ENCODE results near the gene HTRA3.

HTRA3 gene

GRCh38 chr4:8316911-8317351, 47.4 kb downstream of the HTRA3 start:
- Histone ChIP-seq H3K27me3 (ENCODE audit: control insufficient read depth in 5 of 5, insufficient read depth in 4 of 5, low read length in 5 of 5) (no peaks in the 10 kb centered on the region), H3K36me3 (ENCODE audit: control insufficient read depth in 5 of 5, insufficient read depth in 5 of 5, low read length in 5 of 5) (no peaks in the 10 kb centered on the region), H3K9me3 (ENCODE audit: control insufficient read depth in 5 of 5, low read length in 5 of 5) (peaks cover 0 to 11% (median 6%) of the 10 kb centered on the region in 5 donors), H3K9ac (ENCODE audit: low read length in 5 of 5) (no peak overlapping the region), H3K4me1 (ENCODE audit: control insufficient read depth in 5 of 5, insufficient read depth in 5 of 5, low read length in 5 of 5) (peaks cover 10 to 26% (median 17%) of the 10 kb centered on the region in 5 donors), H3K27ac (ENCODE audit: low read depth, low read length) (no peak overlapping the region), H3K4me3 (ENCODE audit: low read depth in 1 of 5, low read length in 5 of 5) (no peak overlapping the region)

- no peak overlapping the region for H3K4me3 ChIP-seq (ENCODE audit: low read depth in 1 of 5, low read length in 5 of 5)
- no peak overlapping the region for H3K9ac ChIP-seq (ENCODE audit: low read length in 5 of 5)
- H3K27ac ChIP-seq (ENCODE audit: low read depth, low read length), result no peak overlapping the region
- H3K9me3 ChIP-seq (ENCODE audit: control insufficient read depth in 5 of 5, low read length in 5 of 5), result peaks cover 0 to 8% (median 6%) of the 10 kb centered on the region in 5 donors
- H3K36me3 ChIP-seq (ENCODE audit: control insufficient read depth in 5 of 5, insufficient read depth in 5 of 5, low read length in 5 of 5), result no peaks in the 10 kb centered on the region
- H3K4me1 ChIP-seq (ENCODE audit: control insufficient read depth in 5 of 5, insufficient read depth in 5 of 5, low read length in 5 of 5), result peaks cover 10 to 26% (median 17%) of the 10 kb centered on the region in 5 donors
- no peaks in the 10 kb centered on the region for H3K27me3 ChIP-seq (ENCODE audit: control insufficient read depth in 5 of 5, insufficient read depth in 4 of 5, low read length in 5 of 5)
Observed at GRCh38 chr4:8317474-8317873, 47.9 kb downstream of the HTRA3 start.

GRCh38 chr4:8318509-8318908, 49.0 kb downstream of the HTRA3 start:
- H3K9me3 ChIP-seq (ENCODE audit: control insufficient read depth in 5 of 5, low read length in 5 of 5), result peaks cover 0 to 3% (median 0%) of the 10 kb centered on the region in 5 donors

GRCh38 chr4:8319061-8319460, 49.5 kb downstream of the HTRA3 start:
- H3K9ac ChIP-seq (ENCODE audit: low read length in 5 of 5), result no peak overlapping the region
- peaks cover 10 to 26% (median 17%) of the 10 kb centered on the region in 5 donors for H3K4me1 ChIP-seq (ENCODE audit: control insufficient read depth in 5 of 5, insufficient read depth in 5 of 5, low read length in 5 of 5)
- H3K36me3 ChIP-seq (ENCODE audit: control insufficient read depth in 5 of 5, insufficient read depth in 5 of 5, low read length in 5 of 5), result no peaks in the 10 kb centered on the region
- H3K9me3 ChIP-seq (ENCODE audit: control insufficient read depth in 5 of 5, low read length in 5 of 5), result peaks cover 0 to 8% (median 3%) of the 10 kb centered on the region in 5 donors
- no peak overlapping the region for H3K4me3 ChIP-seq (ENCODE audit: low read depth in 1 of 5, low read length in 5 of 5)
- H3K27me3 ChIP-seq (ENCODE audit: control insufficient read depth in 5 of 5, insufficient read depth in 4 of 5, low read length in 5 of 5), result no peaks in the 10 kb centered on the region
- H3K27ac ChIP-seq (ENCODE audit: low read depth, low read length), result no peak overlapping the region

More at GRCh38 chr4:8318509-8318908, 49.0 kb downstream of the HTRA3 start:
- Histone ChIP-seq H3K4me1 (ENCODE audit: control insufficient read depth in 5 of 5, insufficient read depth in 5 of 5, low read length in 5 of 5) (peaks cover 10 to 26% (median 17%) of the 10 kb centered on the region in 5 donors), H3K4me3 (ENCODE audit: low read depth in 1 of 5, low read length in 5 of 5) (no peak overlapping the region), H3K27me3 (ENCODE audit: control insufficient read depth in 5 of 5, insufficient read depth in 4 of 5, low read length in 5 of 5) (no peaks in the 10 kb centered on the region), H3K27ac (ENCODE audit: low read depth, low read length) (no peak overlapping the region), H3K9ac (ENCODE audit: low read length in 5 of 5) (no peak overlapping the region), H3K36me3 (ENCODE audit: control insufficient read depth in 5 of 5, insufficient read depth in 5 of 5, low read length in 5 of 5) (no peaks in the 10 kb centered on the region)

DNA sequence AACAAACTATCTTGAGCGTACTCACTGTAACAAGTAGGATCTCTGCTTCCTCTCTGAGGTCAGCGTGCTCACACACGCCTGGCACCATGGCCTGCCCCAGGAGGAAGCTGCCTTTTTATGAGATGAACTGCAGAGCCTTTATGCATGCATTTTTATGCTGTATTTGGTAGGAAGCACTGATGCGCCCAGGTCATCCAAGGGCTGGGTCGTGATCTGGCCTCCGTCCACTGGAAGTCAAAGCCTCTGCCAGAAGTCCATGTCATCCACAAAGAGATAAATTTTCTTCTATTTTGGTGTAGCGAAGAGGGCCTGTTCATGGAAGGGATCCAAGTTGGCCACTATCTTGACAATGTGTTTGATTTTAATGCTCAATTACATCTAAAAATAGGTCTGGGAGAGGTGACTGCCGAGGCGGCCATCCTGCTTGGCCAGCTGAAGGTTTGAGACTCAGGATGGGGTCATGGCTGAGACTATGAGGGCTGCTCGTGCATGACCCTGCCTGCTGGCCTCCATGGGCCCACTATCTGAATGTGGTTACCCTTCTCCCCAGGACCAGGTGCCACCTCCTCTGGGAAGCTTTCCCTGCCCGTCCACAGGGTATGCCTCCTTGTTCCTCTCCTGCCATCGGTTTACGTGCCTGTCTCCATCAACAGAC, 50.3 kb downstream of the HTRA3 start:
- no peaks in the 10 kb centered on the region for H3K36me3 ChIP-seq (ENCODE audit: control insufficient read depth in 5 of 5, insufficient read depth in 5 of 5, low read length in 5 of 5)
- no peak overlapping the region for H3K9ac ChIP-seq (ENCODE audit: low read length in 5 of 5)
- H3K27me3 ChIP-seq (ENCODE audit: control insufficient read depth in 5 of 5, insufficient read depth in 4 of 5, low read length in 5 of 5), result no peaks in the 10 kb centered on the region
- no peak overlapping the region for H3K27ac ChIP-seq (ENCODE audit: low read depth, low read length)
- peaks cover 0 to 10% (median 6%) of the 10 kb centered on the region in 5 donors for H3K9me3 ChIP-seq (ENCODE audit: control insufficient read depth in 5 of 5, low read length in 5 of 5)
- no peak overlapping the region for H3K4me3 ChIP-seq (ENCODE audit: low read depth in 1 of 5, low read length in 5 of 5)
- H3K4me1 ChIP-seq (ENCODE audit: control insufficient read depth in 5 of 5, insufficient read depth in 5 of 5, low read length in 5 of 5), result peaks cover 10 to 26% (median 17%) of the 10 kb centered on the region in 5 donors

- Histone ChIP-seq H3K9me3 (ENCODE audit: control insufficient read depth in 5 of 5, low read length in 5 of 5) (peaks cover 0 to 10% (median 6%) of the 10 kb centered on the region in 5 donors), H3K4me1 (ENCODE audit: control insufficient read depth in 5 of 5, insufficient read depth in 5 of 5, low read length in 5 of 5) (peaks cover 10 to 25% (median 17%) of the 10 kb centered on the region in 5 donors), H3K36me3 (ENCODE audit: control insufficient read depth in 5 of 5, insufficient read depth in 5 of 5, low read length in 5 of 5) (no peaks in the 10 kb centered on the region), H3K27me3 (ENCODE audit: control insufficient read depth in 5 of 5, insufficient read depth in 4 of 5, low read length in 5 of 5) (no peaks in the 10 kb centered on the region), H3K27ac (ENCODE audit: low read depth, low read length) (no peak overlapping the region), H3K4me3 (ENCODE audit: low read depth in 1 of 5, low read length in 5 of 5) (no peak overlapping the region), H3K9ac (ENCODE audit: low read length in 5 of 5) (no peak overlapping the region)
Observed at GRCh38 chr4:8320386-8320750, 50.8 kb downstream of the HTRA3 start.

DNA sequence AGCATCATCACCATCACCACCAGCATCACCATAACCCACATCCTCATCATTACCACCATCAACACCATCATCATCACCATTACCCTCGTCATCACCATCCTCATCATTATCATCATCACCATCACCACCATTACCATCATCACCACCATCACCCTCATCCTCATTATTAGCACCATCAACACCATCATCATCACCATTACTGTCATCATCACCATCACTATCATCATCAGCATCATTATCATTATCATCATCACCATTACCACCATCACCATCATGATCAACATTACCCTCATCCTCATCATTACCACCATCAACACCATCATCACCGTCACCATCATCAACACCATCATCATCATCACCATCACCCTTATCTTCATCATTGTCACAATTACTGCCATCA, 51.7 kb downstream of the HTRA3 start:
- no peak overlapping the region for H3K9ac ChIP-seq (ENCODE audit: low read length in 5 of 5)
- no peak overlapping the region for H3K27ac ChIP-seq (ENCODE audit: low read depth, low read length)
- H3K36me3 ChIP-seq (ENCODE audit: control insufficient read depth in 5 of 5, insufficient read depth in 5 of 5, low read length in 5 of 5), result no peaks in the 10 kb centered on the region
- H3K4me3 ChIP-seq (ENCODE audit: low read depth in 1 of 5, low read length in 5 of 5), result no peak overlapping the region
- H3K9me3 ChIP-seq (ENCODE audit: control insufficient read depth in 5 of 5, low read length in 5 of 5), result peaks cover 0 to 10% (median 6%) of the 10 kb centered on the region in 5 donors
- no peaks in the 10 kb centered on the region for H3K27me3 ChIP-seq (ENCODE audit: control insufficient read depth in 5 of 5, insufficient read depth in 4 of 5, low read length in 5 of 5)
- peaks cover 9 to 17% (median 10%) of the 10 kb centered on the region in 5 donors for H3K4me1 ChIP-seq (ENCODE audit: control insufficient read depth in 5 of 5, insufficient read depth in 5 of 5, low read length in 5 of 5)

GRCh38 chr4:8321771-8322170, 52.2 kb downstream of the HTRA3 start:
- H3K27me3 ChIP-seq (ENCODE audit: control insufficient read depth in 5 of 5, insufficient read depth in 4 of 5, low read length in 5 of 5), result no peaks in the 10 kb centered on the region
- H3K27ac ChIP-seq (ENCODE audit: low read depth, low read length), result no peak overlapping the region
- H3K4me1 ChIP-seq (ENCODE audit: control insufficient read depth in 5 of 5, insufficient read depth in 5 of 5, low read length in 5 of 5), result peaks cover 9 to 16% (median 10%) of the 10 kb centered on the region in 5 donors
- peaks cover 0 to 10% (median 6%) of the 10 kb centered on the region in 5 donors for H3K9me3 ChIP-seq (ENCODE audit: control insufficient read depth in 5 of 5, low read length in 5 of 5)
- no peak overlapping the region for H3K9ac ChIP-seq (ENCODE audit: low read length in 5 of 5)
- H3K36me3 ChIP-seq (ENCODE audit: control insufficient read depth in 5 of 5, insufficient read depth in 5 of 5, low read length in 5 of 5), result no peaks in the 10 kb centered on the region
- H3K4me3 ChIP-seq (ENCODE audit: low read depth in 1 of 5, low read length in 5 of 5), result no peak overlapping the region

- Histone ChIP-seq H3K4me1 (ENCODE audit: control insufficient read depth in 5 of 5, insufficient read depth in 5 of 5, low read length in 5 of 5) (peaks cover 9 to 16% (median 10%) of the 10 kb centered on the region in 5 donors), H3K9me3 (ENCODE audit: control insufficient read depth in 5 of 5, low read length in 5 of 5) (peaks cover 0 to 10% (median 7%) of the 10 kb centered on the region in 5 donors), H3K36me3 (ENCODE audit: control insufficient read depth in 5 of 5, insufficient read depth in 5 of 5, low read length in 5 of 5) (no peaks in the 10 kb centered on the region), H3K4me3 (ENCODE audit: low read depth in 1 of 5, low read length in 5 of 5) (no peak overlapping the region), H3K27ac (ENCODE audit: low read depth, low read length) (no peak overlapping the region), H3K9ac (ENCODE audit: low read length in 5 of 5) (no peak overlapping the region), H3K27me3 (ENCODE audit: control insufficient read depth in 5 of 5, insufficient read depth in 4 of 5, low read length in 5 of 5) (no peaks in the 10 kb centered on the region)
Observed at GRCh38 chr4:8322794-8323704, 53.5 kb downstream of the HTRA3 start.

All from subcutaneous abdominal adipose tissue (tissue), 5 donors.